ENCODE results near the gene ZNF385B. TPM values are rescaled to one million over a fixed set of nuclear protein-coding genes. Genes with fewer than 3 reads are reported as not detected.

Gene ZNF385B
- total and polyA plus RNA-seq, 10 of the 15 experiments (the other 5 are each of a cell fraction or from before 2014, with no cell fraction given), result not detected

DNA sequence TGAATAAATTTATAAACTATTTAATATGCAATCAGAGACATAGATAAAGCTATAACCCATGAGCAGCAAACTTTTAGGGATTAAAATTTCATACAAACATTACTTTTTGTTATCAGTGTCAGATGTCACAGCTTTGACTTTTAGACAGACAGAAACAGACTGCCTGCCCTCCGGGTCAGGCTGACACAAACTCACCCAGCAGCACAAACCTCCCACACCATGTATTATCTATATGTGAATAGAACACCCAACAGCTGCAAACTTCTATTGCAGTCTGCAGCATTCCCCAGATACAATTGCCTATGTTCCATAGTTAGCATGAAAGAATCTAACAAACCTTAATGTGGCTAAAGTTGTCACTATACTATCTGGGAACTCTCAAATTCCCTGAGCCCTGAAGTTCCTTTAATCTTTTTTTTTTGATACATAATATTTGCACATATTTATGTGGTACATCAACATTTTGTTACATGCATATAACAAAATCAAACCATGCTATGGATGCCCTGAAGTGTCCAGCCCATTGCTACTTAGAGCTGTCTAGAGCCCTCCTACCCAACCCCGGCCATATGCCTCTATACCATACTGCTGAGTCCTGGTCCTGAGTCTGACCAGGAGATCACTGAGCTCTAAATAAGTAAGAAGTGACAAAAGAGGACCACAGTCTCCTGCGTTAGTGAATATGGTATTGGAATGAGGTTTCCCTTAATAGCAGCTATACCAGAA, 214.4 kb downstream of the ZNF385B start:
- no peaks in the 10 kb centered on the region for H4K20me1 ChIP-seq (ENCODE audit: control insufficient read depth, insufficient read depth)
- H2AFZ ChIP-seq (ENCODE audit: control insufficient read depth, low read depth, low read length), result no peak overlapping the region
- 1% methylated on average over 3 of the region's 3 CpGs for WGBS (ENCODE audit: insufficient coverage, insufficient replicate concordance, low lambda C conversion rate, missing lambda C conversion rate)
- no peak overlapping the region for H3K4me3 ChIP-seq
- no peak for DNase-seq (ENCODE audit: low read depth, low spot score)
- no peaks in the 10 kb centered on the region for H3K36me3 ChIP-seq (ENCODE audit: control insufficient read depth in 2 of 2, insufficient read depth in 2 of 2, low read length in 1 of 2)
- BruUV-seq (replicated peaks), result no TSS peak
- no peaks in the 10 kb centered on the region for H3K4me1 ChIP-seq (ENCODE audit: control insufficient read depth, insufficient read depth, low read length)
- ChIA-PET CTCF (interaction anchor here (0.5 kb wide), 1 partner anchor 16 kb away, joined by 3 read pairs; no protein-coding TSS in a partner anchor), SMC1A (ENCODE audit: uncharacterized antibody, unreplicated experiment) (no interaction called here), RAD21 (ENCODE audit: unreplicated experiment) (no interaction called here), POLR2A (no interaction called here)
- H3K9ac ChIP-seq (ENCODE audit: control insufficient read depth, insufficient read depth, low read length), result no peak overlapping the region
- in situ Hi-C loops (cut with MboI) (no loop called here), intact Hi-C loops (cut with micrococcal nuclease; ENCODE audit: unreplicated experiment) (loop anchor here (5.0 kb wide), 1 partner anchor 40 kb away; no protein-coding TSS in a partner anchor)
- H3K27me3 ChIP-seq (replicated peaks in 1 of 2; ENCODE audit: control insufficient read depth in 2 of 2, insufficient read depth in 2 of 2, low read length in 1 of 2), result no peaks in the 10 kb centered on the region
- TF ChIP-seq SREBF1 (IDR thresholded peaks at IDR 0.05; ENCODE audit: low read length) (no peak), BMI1 (IDR thresholded peaks at IDR 0.05; ENCODE audit: borderline replicate concordance) (no peak), YBX1 (IDR thresholded peaks at IDR 0.05) (no peak), ZZZ3 (IDR thresholded peaks at IDR 0.05; ENCODE audit: control insufficient read depth, insufficient read length, low read depth) (no peak)
- no peak for ATAC-seq
- H3K27ac ChIP-seq (ENCODE audit: control insufficient read depth, insufficient read depth), result no peak overlapping the region
- H3K4me2 ChIP-seq (ENCODE audit: control insufficient read depth, insufficient read depth), result no peak overlapping the region
- FAIRE-seq, result no peak
- no peaks in the 10 kb centered on the region for H3K79me2 ChIP-seq (ENCODE audit: control insufficient read depth, insufficient read depth, low read length)
- H3K9me3 ChIP-seq (replicated peaks; ENCODE audit: control insufficient read depth, insufficient read depth, low read length), result no peaks in the 10 kb centered on the region

DNA sequence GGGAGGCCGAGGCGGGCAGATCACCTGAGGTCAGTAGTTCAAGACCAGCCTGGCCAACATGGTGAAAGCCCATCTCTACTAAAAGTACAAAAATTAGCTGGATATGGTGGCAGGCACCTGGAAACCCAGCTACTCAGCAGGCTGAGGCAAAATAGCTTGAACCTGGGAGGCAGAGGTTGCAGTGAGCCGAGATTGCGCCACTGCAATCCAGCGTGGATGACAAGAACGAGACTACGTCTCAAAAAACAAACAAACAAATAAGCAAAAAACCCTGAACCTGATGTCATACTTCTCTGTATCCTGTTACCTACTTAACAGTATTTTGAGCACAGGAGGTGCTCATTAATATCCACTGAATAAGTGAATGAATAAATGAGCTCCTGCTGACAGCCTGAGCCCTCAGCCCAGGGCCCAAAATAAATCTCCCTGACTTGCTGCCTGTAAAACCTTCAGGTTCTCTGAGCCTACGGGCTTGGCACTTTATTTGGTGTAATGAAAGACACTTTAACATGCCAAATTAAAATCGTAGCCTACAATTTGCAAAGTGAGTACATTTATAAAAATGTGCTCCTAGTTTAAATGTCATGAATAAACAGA, 215.1 kb downstream of the ZNF385B start:
- ATAC-seq (no peak), DNase-seq (ENCODE audit: low read depth, low spot score) (no peak), FAIRE-seq (no peak)
- CTCF ChIA-PET, result no interaction called here
- in situ Hi-C loops (cut with MboI), result no loop called here
- TF ChIP-seq NFXL1 (IDR thresholded peaks at IDR 0.05; ENCODE audit: borderline replicate concordance) (no peak), HCFC1 (IDR thresholded peaks at IDR 0.05; ENCODE audit: low read length) (no peak), RFX5 (IDR thresholded peaks at IDR 0.05; ENCODE audit: low read depth, low read length) (no peak), IKZF2 (IDR thresholded peaks at IDR 0.05) (no peak)
- TF ChIP-seq, protein P1, sequence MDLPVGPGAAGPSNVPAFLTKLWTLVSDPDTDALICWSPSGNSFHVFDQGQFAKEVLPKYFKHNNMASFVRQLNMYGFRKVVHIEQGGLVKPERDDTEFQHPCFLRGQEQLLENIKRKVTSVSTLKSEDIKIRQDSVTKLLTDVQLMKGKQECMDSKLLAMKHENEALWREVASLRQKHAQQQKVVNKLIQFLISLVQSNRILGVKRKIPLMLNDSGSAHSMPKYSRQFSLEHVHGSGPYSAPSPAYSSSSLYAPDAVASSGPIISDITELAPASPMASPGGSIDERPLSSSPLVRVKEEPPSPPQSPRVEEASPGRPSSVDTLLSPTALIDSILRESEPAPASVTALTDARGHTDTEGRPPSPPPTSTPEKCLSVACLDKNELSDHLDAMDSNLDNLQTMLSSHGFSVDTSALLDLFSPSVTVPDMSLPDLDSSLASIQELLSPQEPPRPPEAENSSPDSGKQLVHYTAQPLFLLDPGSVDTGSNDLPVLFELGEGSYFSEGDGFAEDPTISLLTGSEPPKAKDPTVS (IDR thresholded peaks at IDR 0.05; ENCODE audit: low read depth, low read length), result no peak
- Histone ChIP-seq H3K36me3 (ENCODE audit: control insufficient read depth in 2 of 2, insufficient read depth in 2 of 2, low read length in 1 of 2) (no peaks in the 10 kb centered on the region), H3K4me3 (no peak overlapping the region), H2AFZ (ENCODE audit: control insufficient read depth, low read depth, low read length) (no peak overlapping the region), H3K4me1 (ENCODE audit: control insufficient read depth, insufficient read depth, low read length) (no peaks in the 10 kb centered on the region), H3K27ac (ENCODE audit: control insufficient read depth, insufficient read depth) (no peak overlapping the region), H3K9me3 (replicated peaks; ENCODE audit: control insufficient read depth, insufficient read depth, low read length) (no peaks in the 10 kb centered on the region), H4K20me1 (ENCODE audit: control insufficient read depth, insufficient read depth) (no peaks in the 10 kb centered on the region), H3K4me2 (ENCODE audit: control insufficient read depth, insufficient read depth) (no peak overlapping the region), H3K27me3 (replicated peaks in 1 of 2; ENCODE audit: control insufficient read depth in 2 of 2, insufficient read depth in 2 of 2, low read length in 1 of 2) (no peaks in the 10 kb centered on the region), H3K9ac (ENCODE audit: control insufficient read depth, insufficient read depth, low read length) (no peak overlapping the region), H3K79me2 (ENCODE audit: control insufficient read depth, insufficient read depth, low read length) (no peaks in the 10 kb centered on the region)
- POLR2A ChIA-PET, result no interaction called here
- WGBS (ENCODE audit: insufficient coverage, insufficient replicate concordance, low lambda C conversion rate, missing lambda C conversion rate), result 36% methylated on average over 9 of the region's 9 CpGs
- SMC1A ChIA-PET (ENCODE audit: uncharacterized antibody, unreplicated experiment), result interaction anchor here (0.7 kb wide), 1 partner anchor 65 kb away, joined by 3 read pairs; no protein-coding TSS in a partner anchor
- intact Hi-C loops (cut with micrococcal nuclease; ENCODE audit: unreplicated experiment), result loop anchor here (5.0 kb wide), 1 partner anchor 39 kb away; no protein-coding TSS in a partner anchor
- no TSS peak for BruUV-seq (replicated peaks)
- RAD21 ChIA-PET (ENCODE audit: unreplicated experiment), result no interaction called here
